H1 (cell line): ENCODE data around the gene ARHGEF18. TPM values are rescaled to one million over a fixed set of nuclear protein-coding genes. Genes with fewer than 3 reads are reported as not detected.

Source experiments
- CTCF ChIA-PET: fragments of 300-600 bp; sonication (Branson Sonifier 250); formaldehyde crosslinking; loops from one replicate; lab custom pipeline; 2021; ENCODE audit not compliant: partially characterized antibody; lab: Charles Lee
- POLR2A ChIA-PET: fragments of 300-600 bp; sonication (Branson Sonifier 250); formaldehyde crosslinking; loops from one replicate; lab custom pipeline; 2021; ENCODE audit warnings: inconsistent platforms; ENCODE audit not compliant: partially characterized antibody; lab: Charles Lee
- DNase-seq, 2 experiments: peaks; one replicate each; pipeline versions ENCODE4 v3.0.0 to v3.0.0-alpha.2; 2010 to 2022; ENCODE audit warnings: low spot score in 2 of 2, low read depth in 1 of 2, mixed read lengths in 1 of 2
- FAIRE-seq: peaks from 2 replicates; lab custom pipeline; 2011; peaks lifted over from hg19 to GRCh38; lab: Jason Lieb, UNC
- H2AFZ ChIP-seq: 2 replicates; pipeline ENCODE4 v1.8.1; 2012; ENCODE audit warnings: low read length, inconsistent platforms
- H2AK5ac ChIP-seq: 2 replicates; pipeline ENCODE4 v1.6.1; 2013; ENCODE audit warnings: low read depth, low read length
- H2BK120ac ChIP-seq: replicated peaks from 2 replicates; pipeline ENCODE3; 2013; ENCODE audit warnings: low read depth, low read length, inconsistent platforms
- H2BK12ac ChIP-seq: 2 replicates; pipeline ENCODE4 v1.6.1; 2013; ENCODE audit warnings: low read depth, low read length
- H2BK15ac ChIP-seq: 2 replicates; pipeline ENCODE4 v1.6.1; 2013; ENCODE audit warnings: low read length
- H2BK20ac ChIP-seq: 2 replicates; pipeline ENCODE4 v1.6.1; 2013; ENCODE audit warnings: low read length
- H2BK5ac ChIP-seq: 2 replicates; pipeline ENCODE4 v1.6.1; 2013; ENCODE audit warnings: low read depth, low read length
- H3K14ac ChIP-seq: 2 replicates; pipeline ENCODE4 v1.6.1; 2013; ENCODE audit warnings: inconsistent platforms; ENCODE audit not compliant: insufficient read length
- H3K18ac ChIP-seq: 2 replicates; pipeline ENCODE4 v1.6.1; 2013; ENCODE audit warnings: low read length; ENCODE audit errors: extremely low read depth
- H3K23ac ChIP-seq: 2 replicates; pipeline ENCODE4 v1.6.1; 2013; ENCODE audit warnings: inconsistent platforms; ENCODE audit not compliant: insufficient read length
- H3K23me2 ChIP-seq: 2 replicates; pipeline ENCODE4 v1.6.1; 2013; ENCODE audit warnings: low read depth, low read length
- H3K27ac ChIP-seq: 2 replicates; pipeline ENCODE4 v1.6.1; 2011; ENCODE audit warnings: low read depth, low read length, inconsistent platforms
- H3K27me3 ChIP-seq, 4 experiments: replicated peaks in 1 of 4; 1 replicate in 1 of 4; 2 replicates in 3 of 4; pipeline versions ENCODE4 v1.6.1 to v1.8.1; 2011 to 2013; ENCODE audit warnings: low read length in 3 of 4, mild to moderate bottlenecking in 3 of 4, inconsistent platforms in 2 of 4, mixed read lengths in 2 of 4, moderate library complexity in 1 of 4; ENCODE audit not compliant: control insufficient read depth in 3 of 4, insufficient read depth in 3 of 4; ENCODE audit errors: extremely low read depth in 1 of 4
- H3K36me3 ChIP-seq, 4 experiments: 2 replicates each; pipeline versions ENCODE4 v1.6.1 to v1.8.1; 2011 to 2013; ENCODE audit warnings: mild to moderate bottlenecking in 4 of 4, low read length in 3 of 4, moderate library complexity in 2 of 4, control low read depth in 1 of 4, inconsistent platforms in 1 of 4; ENCODE audit not compliant: insufficient read depth in 4 of 4, control insufficient read depth in 2 of 4
- H3K4ac ChIP-seq: replicated peaks from 2 replicates; pipeline ENCODE3; 2013; ENCODE audit warnings: low read length, low read depth, mixed read lengths, inconsistent platforms; ENCODE audit not compliant: insufficient read length
- H3K4me1 ChIP-seq, 4 experiments: replicated peaks in 1 of 4; 1 replicate in 1 of 4; 2 replicates in 3 of 4; pipeline versions ENCODE4 v1.6.1 to v1.8.1; 2011 to 2013; ENCODE audit warnings: low read length in 3 of 4, inconsistent platforms in 2 of 4, mixed read lengths in 1 of 4; ENCODE audit not compliant: insufficient read depth in 4 of 4, control insufficient read depth in 3 of 4
- H3K4me2 ChIP-seq, 2 experiments: 2 replicates each; pipeline versions ENCODE4 v1.6.1 to v1.8.1; 2011 to 2013; ENCODE audit warnings: low read depth in 2 of 2, low read length in 2 of 2, control low read depth in 1 of 2, inconsistent platforms in 1 of 2, mild to moderate bottlenecking in 1 of 2; ENCODE audit not compliant: insufficient read depth in 1 of 2
- H3K4me3 ChIP-seq, 4 experiments: fragments of 200-600, 300-600 bp in 1 of 4; sonication (generic), shearing (Covaris generic), sonication (Bioruptor Twin) in 1 of 4; 2 replicates each; pipeline versions ENCODE4 v1.5.1 to v1.8.1; 2011 to 2016; ENCODE audit warnings: low read length in 4 of 4, low read depth in 3 of 4, control low read depth in 2 of 4, inconsistent platforms in 2 of 4, mild to moderate bottlenecking in 2 of 4, mixed read lengths in 1 of 4, moderate library complexity in 1 of 4; ENCODE audit not compliant: insufficient read depth in 2 of 4; ENCODE audit errors: extremely low read depth in 1 of 4
- H3K56ac ChIP-seq: replicated peaks from 2 replicates; pipeline ENCODE3; 2013; ENCODE audit warnings: low read depth, mild to moderate bottlenecking, mixed read lengths, low read length, inconsistent platforms; ENCODE audit not compliant: insufficient read length
- H3K79me1 ChIP-seq: 2 replicates; pipeline ENCODE4 v1.6.1; 2013; ENCODE audit warnings: low read depth, low read length, control low read depth
- H3K79me2 ChIP-seq, 2 experiments: 2 replicates each; pipeline versions ENCODE4 v1.6.1 to v1.8.1; 2012 to 2013; ENCODE audit warnings: low read length in 2 of 2, mild to moderate bottlenecking in 2 of 2, inconsistent platforms in 1 of 2; ENCODE audit not compliant: insufficient read depth in 2 of 2, control insufficient read depth in 1 of 2
- H3K9ac ChIP-seq, 4 experiments: replicated peaks in 1 of 4; 1 replicate in 1 of 4; 2 replicates in 3 of 4; pipeline versions ENCODE4 v1.6.1 to v1.8.1; 2011 to 2013; ENCODE audit warnings: low read depth in 3 of 4, low read length in 3 of 4, control low read depth in 2 of 4, mild to moderate bottlenecking in 2 of 4, moderate library complexity in 2 of 4, inconsistent platforms in 1 of 4; ENCODE audit errors: extremely low read depth in 1 of 4
- H3K9me3 ChIP-seq, 2 experiments: 2 replicates each; pipeline versions ENCODE4 v1.6.1 to v1.8.1; 2012 to 2013; ENCODE audit warnings: mild to moderate bottlenecking in 2 of 2, moderate library complexity in 2 of 2, control low read depth in 1 of 2, inconsistent platforms in 1 of 2, low read depth in 1 of 2, low read length in 1 of 2, mixed read lengths in 1 of 2; ENCODE audit not compliant: insufficient read depth in 2 of 2
- H4K20me1 ChIP-seq, 2 experiments: replicated peaks in 1 of 2; 2 replicates each; pipeline versions ENCODE3 to v1.8.1; 2011 to 2013; ENCODE audit warnings: inconsistent platforms in 2 of 2, low read length in 2 of 2, mild to moderate bottlenecking in 1 of 2; ENCODE audit not compliant: insufficient read depth in 2 of 2, control insufficient read depth in 1 of 2
- H4K5ac ChIP-seq: 2 replicates; pipeline ENCODE4 v1.6.1; 2013; ENCODE audit warnings: low read length, low read depth, mixed read lengths, inconsistent platforms; ENCODE audit not compliant: insufficient read length
- H4K8ac ChIP-seq: 2 replicates; pipeline ENCODE4 v1.8.0; 2013; ENCODE audit warnings: mild to moderate bottlenecking, moderate library complexity, low read length, inconsistent platforms; ENCODE audit not compliant: insufficient read depth; ENCODE audit errors: extremely low read depth
- H4K91ac ChIP-seq: replicated peaks from 2 replicates; pipeline ENCODE3; 2013; ENCODE audit warnings: low read length, mixed read lengths, inconsistent platforms; ENCODE audit not compliant: insufficient read length
- WGBS, 2 experiments: shearing (Covaris generic) in 1 of 2; methylation state at CpG; one replicate each; pipeline versions ENCODE4 v1.1.6 to v1.1.7; 2013 to 2015; ENCODE audit warnings: low lambda C conversion rate in 2 of 2, mixed read lengths in 2 of 2, inconsistent platforms in 1 of 2, low coverage in 1 of 2, missing lambda C conversion rate in 1 of 2; ENCODE audit not compliant: insufficient replicate concordance in 2 of 2, insufficient coverage in 1 of 2, insufficient read length in 1 of 2; ENCODE audit errors: extremely low coverage in 1 of 2, missing lambda C conversion rate in 1 of 2; 5-methylcytosine and 5-hydroxymethylcytosine counted together
- polyA plus RNA-seq, 7 experiments: library from polyadenylated mRNA; depleted of rRNA in 3 of 7; stranded (reverse) in 5 of 7; unstranded in 2 of 7; fragments of >200 nt in 5 of 7; fragments of 200-250 nt in 2 of 7; gene quantifications; 1 replicate in 5 of 7; 2 replicates in 1 of 7; 4 replicates in 1 of 7; pipeline versions ENCODE4 v1.2.1 to v1.2.3, GENCODE V29; 2011 to 2013; ENCODE audit warnings: missing spikeins in 2 of 7, mixed read lengths in 2 of 7
- total RNA-seq: library from RNA; stranded (reverse); fragmentation: NEBNext Ultra II Directional; extraction: Animal tissue kit (Norgen Biotek cat#: 25700); gene quantifications from 2 replicates; pipeline ENCODE4 v1.2.1, GENCODE V29; 2021

The ARHGEF18 gene
- total and polyA plus RNA-seq, 2 of the 8 experiments (the other 6 are each of a cell fraction or from before 2014, with no cell fraction given) = 12.2 to 35.9 TPM

DNA sequence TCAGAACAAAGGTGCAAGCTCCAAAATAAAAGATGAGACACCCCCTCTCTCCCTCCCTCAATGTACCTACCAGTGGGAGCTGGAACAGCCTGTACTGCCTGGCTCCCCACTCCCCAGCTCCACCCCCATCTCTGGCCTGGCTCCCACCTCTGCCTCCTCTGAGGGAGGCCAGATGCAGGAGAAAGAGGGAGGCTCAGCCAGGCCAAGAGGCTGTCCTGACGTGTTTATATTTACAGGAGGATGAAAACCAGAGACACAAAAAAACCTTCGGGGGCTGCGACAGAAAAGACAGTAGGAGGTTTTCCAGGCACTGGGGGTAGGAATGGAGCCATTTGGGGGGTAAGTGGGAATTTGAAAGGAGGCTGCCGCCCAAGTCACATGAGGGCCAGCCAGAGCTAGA is 19.7 kb downstream of the ARHGEF18 start:
- POLR2A ChIA-PET = no interaction called here
- no peak overlapping the region for H4K5ac ChIP-seq
- WGBS, 2 experiments = 73% methylated on average over 4 of the region's 4 CpGs; no CpG with 5 or more reads in 1 of the 2 experiments
- H2AK5ac ChIP-seq = no peak overlapping the region
- H3K79me2 ChIP-seq = no peaks in the 10 kb centered on the region
- peaks cover 0 to 2% (median 0%) of the 10 kb centered on the region in 4 experiments; a peak in 2 of 7 replicates for H3K27me3 ChIP-seq
- peak overlapping the region; percentile 63; the same call in 1 of the 2 replicates for H4K8ac ChIP-seq
- no peak overlapping the region for H3K23ac ChIP-seq
- DNase-seq (no peak), FAIRE-seq (no peak)
- H4K20me1 ChIP-seq = no peaks in the 10 kb centered on the region
- H3K23me2 ChIP-seq = peaks cover 8% of the 10 kb centered on the region; the same call in 1 of the 2 replicates
- H3K4me2 ChIP-seq = no peak overlapping the region
- H3K9me3 ChIP-seq = no peaks in the 10 kb centered on the region
- H2BK12ac ChIP-seq = no peak overlapping the region
- no peak overlapping the region for H3K9ac ChIP-seq
- H3K36me3 ChIP-seq = no peaks in the 10 kb centered on the region
- no peak overlapping the region for H3K27ac ChIP-seq
- H3K4me3 ChIP-seq = no peak overlapping the region
- H3K4ac ChIP-seq = no peak overlapping the region
- no peak overlapping the region for H2BK20ac ChIP-seq
- H3K56ac ChIP-seq = no peak overlapping the region
- no peak overlapping the region for H3K18ac ChIP-seq
- no peak overlapping the region for H4K91ac ChIP-seq
- H3K79me1 ChIP-seq = no peaks in the 10 kb centered on the region
- H3K4me1 ChIP-seq = peaks cover 0 to 3% (median 0%) of the 10 kb centered on the region in 4 experiments; a peak in 1 of 7 replicates
- H2BK5ac ChIP-seq = no peak overlapping the region
- H2AFZ ChIP-seq = no peak overlapping the region; the same call in 1 of the 2 replicates
- H2BK120ac ChIP-seq = no peak overlapping the region
- CTCF ChIA-PET = interaction anchor here (0.8 to 1.3 kb wide), 4 partner anchors 11 to 45 kb away, joined by 3 to 6 read pairs (median 3); no protein-coding TSS in a partner anchor
- no peak overlapping the region for H3K14ac ChIP-seq
- no peak overlapping the region for H2BK15ac ChIP-seq
